HT-29 (cell line): ENCODE results near the gene MYB. TPM values are rescaled to one million over a fixed set of nuclear protein-coding genes. Genes with fewer than 3 reads are reported as not detected.
"Not testable (repeated sequence)": the region's sequence is repeated elsewhere in the genome, so short reads cannot be mapped to it uniquely, and the experiment has no call there.

Experiments
- DNase-seq: peaks from one replicate; pipeline ENCODE4 v3.0.0-alpha.2; 2015; ENCODE audit warnings: low spot score
- total RNA-seq: library from RNA; depleted of rRNA; stranded (reverse); fragments of >200 nt; shearing (Covaris generic); gene quantifications from 2 replicates; pipeline ENCODE4 v1.2.3, GENCODE V29; 2014

MYB gene
- total RNA-seq, 1 experiment from 2014 or later = 14.7 TPM

DNA sequence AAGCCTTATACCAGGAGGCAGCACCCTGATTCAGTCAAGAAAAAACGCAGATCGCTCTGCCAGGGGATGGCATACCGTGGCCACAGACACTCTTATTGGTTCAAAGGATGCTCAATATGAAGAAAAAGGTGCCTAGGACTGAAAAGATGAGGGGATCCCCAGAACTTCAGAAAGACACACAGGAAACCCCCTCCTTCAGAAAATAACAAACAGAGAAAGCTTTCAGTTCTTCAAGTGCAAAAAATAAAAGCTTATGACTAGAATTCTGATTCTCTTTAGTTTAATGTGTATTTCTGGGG is 17.7 kb upstream of the MYB start:
- no peak for DNase-seq

DNA sequence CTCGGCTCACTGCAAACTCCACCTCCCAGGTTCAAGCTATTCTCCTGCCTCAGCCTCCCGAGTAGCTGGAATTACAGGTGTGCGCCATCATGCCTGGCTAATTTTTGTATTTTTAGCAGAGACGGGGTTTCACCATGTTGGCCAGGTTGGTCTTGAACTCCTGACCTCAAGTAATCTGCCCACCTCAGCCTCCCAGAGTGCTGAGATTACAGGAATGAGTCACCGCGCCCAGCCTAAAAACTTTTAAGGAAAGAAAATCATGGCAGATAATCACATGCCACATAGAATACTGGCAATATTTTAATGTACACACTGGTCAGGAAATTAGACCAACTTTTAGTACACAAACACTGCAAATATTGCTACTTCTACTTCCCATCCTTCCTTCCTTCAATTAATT is 16.7 kb upstream of the MYB start:
- DNase-seq = not testable (repeated sequence)

DNA sequence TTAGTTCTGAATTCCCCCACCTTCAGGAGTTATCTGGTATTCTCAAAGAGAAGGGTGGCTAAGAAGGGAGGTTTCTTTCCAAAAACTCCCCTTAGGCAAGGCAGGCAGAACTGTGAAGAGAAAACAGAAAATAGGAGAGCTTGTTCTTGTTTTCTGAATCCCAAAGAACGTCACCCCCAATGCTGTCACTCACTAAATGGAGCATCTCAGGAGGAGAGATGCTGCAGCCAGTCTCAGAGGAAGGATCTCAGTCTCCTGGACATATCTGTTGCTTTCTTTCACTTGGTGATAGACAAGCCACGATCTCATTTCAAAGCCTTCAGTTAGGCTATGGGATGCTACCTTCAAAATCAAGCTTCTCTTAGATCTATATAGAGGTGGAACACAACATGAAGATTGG is 16.1 kb upstream of the MYB start:
- DNase-seq = no peak

DNA sequence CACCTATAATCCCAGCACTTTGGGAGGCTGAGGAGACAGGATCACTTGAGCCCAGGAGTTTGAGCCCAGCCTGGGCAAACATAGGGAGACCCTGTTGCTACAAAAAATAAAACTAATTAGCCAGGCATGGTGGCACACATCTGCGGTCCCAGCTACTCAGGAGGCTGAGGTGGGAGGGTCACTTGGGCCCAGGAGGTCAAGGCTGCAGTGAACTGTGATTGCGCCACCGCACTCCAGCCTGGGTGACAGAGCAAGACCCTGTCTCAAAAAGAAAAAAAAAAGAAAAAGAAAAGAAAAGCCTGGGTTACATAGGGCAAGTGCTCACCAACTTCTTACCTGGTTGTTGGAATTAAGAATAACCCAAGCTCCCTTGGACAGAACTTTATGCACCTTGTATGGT is 14.6 kb upstream of the MYB start:
- no peak for DNase-seq

DNA sequence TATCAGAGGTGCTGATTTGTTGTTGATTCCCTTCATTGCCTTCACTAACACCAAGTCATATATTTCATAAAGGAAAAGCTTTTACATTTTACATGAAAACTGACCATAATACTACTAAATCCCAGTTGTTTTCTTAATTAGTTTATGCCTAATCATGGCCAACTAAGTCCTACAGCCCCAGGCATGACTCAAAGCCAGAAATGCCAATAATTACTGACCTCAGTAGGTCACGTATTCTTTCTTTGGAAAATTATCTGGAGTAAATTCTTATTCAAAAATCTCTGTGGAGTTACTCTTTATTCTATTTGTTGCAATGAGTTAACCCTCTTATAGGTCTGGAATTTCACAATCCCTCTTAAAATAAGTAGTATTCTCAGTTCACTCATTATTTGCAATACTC is 13.5 kb upstream of the MYB start:
- no peak for DNase-seq

DNA sequence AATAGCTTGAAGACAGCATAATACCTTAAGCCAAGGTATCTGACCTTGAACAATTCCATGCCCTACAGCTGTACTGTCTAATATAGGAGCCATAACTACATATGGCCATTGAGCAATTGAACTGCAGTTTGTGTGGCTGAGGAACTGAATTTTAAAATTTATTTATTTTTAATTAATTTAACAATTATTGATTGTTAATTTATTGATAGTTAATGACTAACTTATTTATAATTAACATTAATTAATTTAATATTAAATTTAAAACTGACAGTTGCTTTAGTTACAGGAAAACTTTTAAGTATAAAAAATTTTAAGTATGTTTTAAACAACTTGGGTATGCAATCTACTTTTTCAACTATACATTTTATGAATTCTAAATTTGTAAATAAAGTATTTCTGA is 12.3 kb upstream of the MYB start:
- no peak for DNase-seq

DNA sequence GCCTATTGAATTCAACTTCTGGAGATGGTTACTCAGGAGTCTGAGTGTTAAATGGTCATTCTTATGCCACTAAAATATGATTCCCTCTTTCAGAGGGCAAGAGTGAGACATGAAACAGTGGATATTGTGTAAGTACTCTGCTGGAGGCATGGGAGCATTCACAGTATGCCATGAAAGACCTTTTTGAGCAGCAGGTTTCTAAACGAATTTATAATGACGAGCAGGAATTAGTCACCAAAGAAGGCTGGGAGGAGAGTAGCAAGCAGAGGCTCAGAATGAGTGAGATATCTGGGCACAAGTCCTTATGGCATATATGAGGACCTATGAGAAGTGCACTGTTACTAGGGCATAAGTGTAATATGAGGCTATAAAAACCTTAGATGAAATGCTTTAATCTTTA is 10.9 kb upstream of the MYB start:
- DNase-seq = no peak

DNA sequence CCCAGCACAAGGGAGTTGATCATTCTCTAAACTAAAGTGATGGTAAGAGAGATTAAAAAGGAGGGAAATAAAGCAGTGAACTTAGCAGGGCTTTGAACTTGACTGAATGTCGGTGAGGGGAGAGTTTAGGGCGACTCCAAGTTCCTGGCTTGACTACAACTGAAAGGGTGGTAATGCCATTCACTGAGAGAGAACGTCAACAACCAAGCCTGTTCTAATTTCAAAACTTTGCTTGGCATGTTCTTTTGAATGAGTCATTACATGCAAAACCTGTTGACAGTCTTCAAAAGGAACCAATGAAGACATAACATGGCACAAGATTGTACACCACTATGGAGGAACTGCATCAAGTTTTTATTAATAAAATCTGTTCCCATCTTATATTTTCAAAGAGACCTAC is 10.3 kb upstream of the MYB start:
- no peak for DNase-seq

DNA sequence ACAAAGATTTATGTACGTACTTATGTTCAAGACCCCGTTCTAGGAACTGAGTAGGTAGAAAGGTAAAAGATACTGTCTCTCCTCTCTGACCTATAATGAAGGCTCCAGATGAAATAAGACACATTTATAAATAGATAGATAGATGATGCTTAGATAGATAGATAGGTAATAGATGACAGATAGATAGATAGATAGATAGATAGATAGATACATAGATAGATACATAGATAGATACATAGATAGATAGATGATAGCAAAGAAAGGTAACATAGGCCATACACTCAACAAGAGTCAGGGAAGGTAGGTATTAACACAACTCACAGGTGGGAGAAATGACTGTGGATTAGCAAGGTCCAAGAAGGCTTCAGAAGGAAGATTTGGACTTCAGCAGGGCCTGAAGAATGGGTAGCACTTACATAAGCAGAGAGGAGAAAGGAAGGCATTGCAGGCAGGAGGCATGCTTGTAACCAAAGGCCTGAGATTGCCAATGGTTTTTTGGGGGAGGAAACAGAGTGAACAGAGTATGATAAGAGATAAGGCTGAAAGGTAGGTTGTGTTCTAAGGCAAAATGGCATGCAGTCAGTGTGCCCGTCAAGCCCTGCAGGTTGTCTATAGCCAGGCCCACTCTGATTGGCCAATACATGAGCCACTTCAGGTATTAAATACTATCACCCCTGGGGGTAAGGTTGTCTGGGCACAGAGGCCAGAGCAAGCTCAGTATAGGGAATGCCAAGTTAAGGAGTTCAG is 7.7 kb upstream of the MYB start:
- DNase-seq = no peak

DNA sequence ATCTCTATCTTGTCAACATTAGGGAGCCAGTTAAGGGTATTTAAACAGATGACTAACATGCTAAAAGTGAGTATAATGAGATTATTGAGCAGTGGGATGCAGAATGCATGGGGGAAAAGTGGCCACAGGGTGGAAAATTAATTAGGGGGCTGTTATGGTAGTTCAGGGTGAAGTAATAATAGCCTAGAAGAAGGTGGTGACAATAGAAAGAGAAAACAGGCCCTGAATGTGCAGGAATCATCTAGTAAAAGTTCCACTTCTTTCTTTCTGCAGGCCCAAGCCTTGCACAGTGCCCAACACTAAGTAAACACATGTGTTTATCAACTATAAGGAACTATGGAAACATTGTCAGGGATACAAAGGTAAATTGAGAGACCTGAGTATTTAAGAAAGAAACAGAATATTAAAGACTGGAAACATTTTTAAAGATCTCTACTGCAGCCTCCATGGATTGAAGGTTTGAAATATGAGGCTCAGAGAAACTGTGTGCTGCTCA is 7.1 kb upstream of the MYB start:
- DNase-seq = no peak

DNA sequence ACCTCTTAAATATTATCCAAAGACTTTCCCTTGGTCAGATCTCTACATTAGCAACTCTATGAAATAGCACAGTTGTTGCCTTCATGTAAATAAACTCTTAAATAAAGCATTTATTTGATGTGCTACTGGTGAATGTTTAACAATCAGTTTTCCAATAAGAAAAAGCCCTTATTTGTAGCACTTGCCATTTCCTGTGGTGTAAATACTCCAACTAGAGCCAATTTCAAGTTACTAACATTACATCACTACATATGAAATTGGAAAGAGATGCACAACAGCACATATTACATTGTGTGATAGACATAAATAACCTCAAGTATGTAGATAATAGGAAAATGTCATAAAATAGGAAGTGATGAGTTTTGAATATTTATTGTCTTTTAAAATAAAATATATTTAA is 5.0 kb upstream of the MYB start:
- no peak for DNase-seq

DNA sequence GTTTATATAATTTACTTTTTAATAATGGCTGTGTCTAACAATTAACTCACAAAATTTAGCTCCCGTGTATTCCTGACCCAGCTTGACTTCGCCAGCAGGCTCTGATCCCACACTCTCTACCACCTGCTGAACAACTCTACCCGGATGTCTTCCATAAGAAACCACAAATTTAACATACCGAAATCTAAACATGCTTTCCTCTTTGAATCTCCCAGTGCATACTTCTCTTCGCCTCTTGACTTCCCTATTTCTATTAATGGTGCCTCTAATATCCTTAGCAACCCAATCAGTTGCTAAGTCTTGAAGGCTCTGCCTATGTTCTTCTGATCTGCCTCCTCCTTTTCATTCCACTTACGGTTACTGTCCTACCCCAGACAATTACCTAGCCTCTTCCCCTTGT is 4.6 kb upstream of the MYB start:
- DNase-seq = no peak

DNA sequence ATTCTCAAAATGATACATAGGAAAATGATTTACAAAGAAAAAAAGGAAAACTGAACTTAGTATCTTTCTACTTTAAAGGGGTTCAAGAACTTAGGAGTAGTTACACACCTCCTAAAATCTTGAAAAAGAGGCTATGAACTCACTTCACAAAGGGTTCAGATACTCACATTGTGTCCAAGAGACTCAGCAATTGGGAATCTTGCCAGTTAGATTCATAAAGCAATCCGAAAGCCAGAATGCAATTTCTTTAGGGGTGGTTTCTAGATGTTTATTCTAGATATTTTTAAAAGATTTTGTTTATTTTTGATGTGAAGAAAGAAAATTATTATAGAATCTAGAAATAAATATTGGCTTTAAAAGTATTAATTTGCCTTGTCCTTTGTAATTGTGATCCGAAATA is 1.7 kb upstream of the MYB start:
- no peak for DNase-seq

DNA sequence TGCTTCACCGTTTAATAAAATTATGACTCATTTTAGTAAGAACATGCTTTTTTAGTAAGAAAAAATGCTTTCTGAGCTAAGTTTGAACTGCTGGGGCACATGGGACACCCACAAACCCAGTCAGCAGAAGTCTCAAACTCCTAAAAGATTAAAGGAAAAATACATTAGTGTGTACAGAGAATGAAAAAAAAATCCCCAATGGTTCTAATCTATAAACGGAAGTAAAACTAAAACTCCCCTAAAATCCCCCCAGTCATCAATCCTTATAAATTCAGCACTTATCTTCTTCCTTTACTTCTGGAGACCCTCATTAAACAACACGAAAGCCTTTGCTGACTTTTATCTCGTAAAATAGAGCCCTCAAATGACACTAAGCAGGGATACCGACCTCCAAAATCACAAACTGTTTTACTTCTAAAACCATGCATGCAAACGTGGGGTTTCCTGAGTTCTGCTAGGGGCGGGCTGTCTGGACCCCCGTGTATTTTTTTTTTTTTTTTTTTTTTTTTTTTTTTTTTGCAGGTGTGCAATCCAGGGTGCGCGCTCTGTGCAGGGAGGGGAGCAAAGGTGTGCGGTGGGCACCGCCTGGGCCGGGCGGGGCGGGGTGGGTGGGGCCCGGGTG is 1.1 kb upstream of the MYB start:
- no peak for DNase-seq

DNA sequence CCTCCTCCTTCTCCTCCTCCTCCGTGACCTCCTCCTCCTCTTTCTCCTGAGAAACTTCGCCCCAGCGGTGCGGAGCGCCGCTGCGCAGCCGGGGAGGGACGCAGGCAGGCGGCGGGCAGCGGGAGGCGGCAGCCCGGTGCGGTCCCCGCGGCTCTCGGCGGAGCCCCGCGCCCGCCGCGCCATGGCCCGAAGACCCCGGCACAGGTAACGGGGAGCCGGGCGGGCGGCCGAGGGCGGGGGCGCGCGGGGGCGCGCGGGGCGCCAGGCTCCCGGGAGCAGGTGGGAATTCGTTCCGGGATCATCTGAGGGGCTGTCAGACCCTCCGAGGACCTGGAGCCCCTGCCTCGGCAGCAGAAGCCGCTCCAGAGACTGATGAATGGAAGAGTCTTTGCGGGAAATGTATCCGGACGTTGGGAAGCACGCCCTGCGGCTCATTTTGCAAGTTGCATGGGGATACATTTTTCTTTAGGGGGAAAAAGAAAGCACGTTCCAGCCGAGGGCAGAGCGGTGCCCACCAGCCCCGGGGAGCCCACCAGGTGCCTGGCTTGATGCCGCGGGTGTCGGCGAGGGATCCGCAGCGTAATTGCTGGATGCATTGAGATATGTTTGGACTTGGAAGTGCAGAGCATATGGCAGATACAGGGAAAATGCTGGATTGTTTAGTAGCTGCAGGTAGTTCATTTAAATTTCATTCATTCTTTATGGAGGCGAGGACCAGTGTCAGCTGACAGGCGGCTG is 394 bp downstream of the MYB start:
- peak; percentile 45 for DNase-seq

DNA sequence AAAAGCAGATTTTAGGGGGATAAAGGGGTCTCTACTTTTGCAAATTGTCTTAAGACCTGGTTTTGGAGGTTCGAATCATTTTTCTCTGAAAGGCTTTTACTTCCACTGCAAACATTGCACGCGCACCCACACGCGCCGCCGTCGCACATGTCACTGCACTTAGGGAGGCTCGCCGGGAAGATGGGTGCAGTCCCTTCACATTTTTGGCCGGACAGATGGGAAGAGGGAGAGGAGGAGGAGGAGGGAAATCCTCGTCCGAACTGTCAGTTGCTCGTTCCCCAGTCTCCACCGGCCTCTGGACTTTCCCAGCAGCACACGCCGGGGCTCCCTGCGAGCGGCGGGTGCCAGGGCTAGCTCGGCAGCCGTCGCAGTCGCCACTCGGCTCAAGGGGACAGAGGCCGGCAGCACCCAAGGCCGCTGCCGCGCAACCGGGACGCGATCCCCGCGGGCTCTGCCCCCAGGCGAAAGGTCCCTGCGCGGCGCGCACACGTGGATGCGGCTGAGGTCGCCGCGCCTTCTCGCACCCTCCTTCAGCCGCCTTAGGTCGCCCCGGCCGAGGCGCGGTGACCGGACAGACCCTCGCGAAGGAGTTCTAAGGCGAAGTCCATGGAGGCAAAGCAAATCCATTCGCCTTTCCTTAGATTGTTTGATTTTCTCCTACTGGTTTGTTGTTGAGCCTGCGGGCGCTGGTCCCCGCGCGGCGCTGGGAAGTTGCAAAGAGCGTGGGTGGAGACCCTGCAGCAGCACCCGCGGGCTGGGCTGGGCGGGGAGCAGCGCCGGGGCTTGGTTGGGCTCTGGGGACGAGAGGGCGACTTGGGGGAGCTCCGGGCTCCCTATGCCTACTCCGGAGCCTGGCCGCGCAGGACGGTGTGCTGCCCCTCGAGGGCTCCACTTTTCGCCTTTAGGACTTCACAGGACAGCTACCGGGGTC is 1.2 kb downstream of the MYB start:
- DNase-seq = peak; percentile 61

DNA sequence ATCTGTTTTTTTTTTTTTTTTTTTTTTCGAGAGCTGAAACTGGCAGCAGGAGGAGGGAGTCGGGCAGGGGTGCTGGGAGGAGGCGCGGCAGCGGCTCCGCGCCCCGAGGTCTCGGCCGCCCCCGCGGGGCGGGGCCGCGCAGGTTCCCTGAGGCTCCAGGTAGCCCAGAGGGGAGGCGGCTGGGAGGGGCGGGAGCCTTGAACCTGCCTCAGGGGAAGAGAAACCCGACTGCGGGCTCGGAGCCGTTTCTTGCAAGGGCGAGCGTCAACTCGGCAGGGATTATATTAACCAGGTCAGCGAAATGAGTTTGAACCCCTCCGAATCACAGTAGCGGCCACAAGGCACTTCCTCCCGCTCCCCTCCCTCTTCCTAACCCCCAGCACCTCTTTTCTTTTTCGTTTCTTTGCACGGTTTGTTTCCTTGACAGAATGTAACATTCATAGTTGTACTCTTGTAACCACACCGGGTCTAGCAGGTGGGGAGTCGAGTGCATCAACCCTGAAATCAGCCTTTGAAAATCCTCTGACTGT is 2.0 kb downstream of the MYB start:
- DNase-seq = peak; percentile 73

DNA sequence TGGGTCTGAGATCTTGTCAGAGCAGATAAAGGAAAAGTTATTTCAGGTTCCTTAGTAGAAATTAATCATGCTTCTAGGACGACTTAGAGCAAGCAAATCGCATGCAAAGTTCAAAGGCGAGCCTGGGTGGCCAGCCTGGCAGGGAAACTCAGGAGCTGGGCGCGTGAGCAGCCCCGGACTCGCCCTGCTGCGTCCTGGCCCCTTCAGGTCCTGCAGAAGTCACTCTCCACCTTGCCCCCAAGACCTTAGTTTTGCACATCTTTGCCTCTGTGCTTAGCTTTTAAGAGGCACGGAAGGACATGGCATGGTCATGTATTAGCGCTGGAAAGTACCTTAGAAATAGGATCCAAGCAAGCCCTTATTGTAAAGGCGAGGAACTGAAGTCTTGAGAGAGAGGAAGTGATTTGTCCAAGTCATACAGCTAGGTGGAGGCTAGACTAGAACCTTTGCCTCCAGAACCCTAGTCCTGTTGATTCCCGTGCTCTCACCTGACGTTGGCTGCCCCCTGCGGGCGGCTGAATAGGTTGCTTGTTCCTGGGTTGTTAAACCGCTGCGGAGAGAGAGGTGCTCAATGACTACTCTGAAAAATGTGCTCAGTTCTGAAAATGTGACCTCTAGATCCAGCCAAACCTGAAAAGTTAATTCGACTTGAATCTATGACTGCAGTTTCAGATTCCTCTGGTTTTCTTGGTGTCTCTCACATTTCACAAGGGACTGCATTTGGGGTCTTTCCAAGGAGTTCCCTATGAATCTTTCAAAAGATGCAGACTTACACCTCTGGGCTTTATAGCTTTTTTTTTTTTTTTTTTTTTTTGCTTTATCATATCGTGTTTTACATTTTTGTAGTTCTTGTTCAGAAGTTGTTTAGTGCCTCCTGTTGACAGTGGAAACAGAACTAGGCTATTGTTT is 2.7 kb downstream of the MYB start:
- peak; percentile 89 for DNase-seq

DNA sequence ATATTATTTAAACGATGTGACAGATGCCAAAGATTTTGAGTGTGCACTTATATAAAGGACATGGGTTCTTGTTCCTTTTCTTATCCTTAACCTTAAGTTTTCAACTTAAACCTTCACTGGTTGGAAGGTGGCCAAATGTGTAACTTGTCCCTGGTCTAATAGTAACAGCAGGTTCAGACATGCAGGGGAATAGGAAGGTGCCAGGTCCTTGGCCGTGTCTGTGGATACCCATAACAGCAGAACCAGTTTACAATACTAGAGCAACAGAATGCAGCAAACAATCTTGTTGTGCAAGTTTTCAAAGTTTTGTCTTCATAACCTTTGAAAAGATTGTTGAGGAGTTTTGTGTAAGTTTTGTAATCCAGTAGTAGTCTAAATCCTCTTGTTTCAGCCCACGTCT is 4.4 kb downstream of the MYB start:
- DNase-seq = no peak

DNA sequence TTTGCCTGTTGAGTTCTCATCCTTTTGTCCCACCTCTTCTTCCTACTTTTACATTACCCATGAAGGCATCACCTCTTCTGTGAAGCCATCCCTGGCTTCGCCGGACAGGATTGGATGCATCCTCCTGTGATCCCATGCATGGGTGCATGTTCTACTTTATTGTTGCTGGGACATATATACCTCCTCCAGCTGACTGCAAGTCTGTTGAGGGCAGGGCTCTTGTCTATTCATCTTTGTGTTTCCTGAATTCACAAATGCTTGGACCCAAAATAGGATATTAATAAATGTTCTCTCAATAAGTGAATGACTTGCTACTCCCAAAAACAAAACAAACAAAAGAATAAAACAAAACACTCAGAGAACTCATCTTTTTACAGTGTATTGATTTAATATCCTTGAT is 5.1 kb downstream of the MYB start:
- DNase-seq = no peak

DNA sequence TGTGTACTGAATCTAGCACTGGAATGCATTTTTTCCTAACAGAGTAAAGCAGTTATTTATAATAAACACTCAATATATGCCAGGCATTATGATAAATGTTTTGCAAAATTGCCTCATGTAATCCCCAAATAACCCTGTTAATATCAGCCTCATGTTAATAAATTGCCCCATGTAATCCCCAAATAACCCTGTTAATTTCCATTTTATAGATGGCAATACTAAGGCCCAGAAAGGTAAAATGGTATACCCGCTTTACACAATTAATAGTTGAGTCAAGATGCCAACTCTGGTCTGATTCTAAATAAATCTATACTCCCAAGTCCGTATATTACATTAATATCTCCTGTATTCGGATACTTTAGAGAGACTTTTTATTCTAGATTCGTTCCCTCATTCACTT is 6.3 kb downstream of the MYB start:
- DNase-seq = no peak
